CD4-positive, alpha-beta T cell treated with Interleukin-17A for 4 hours (primary cell): ENCODE data around the gene CHST11.
A peak's percentile ranks its signal among the peaks of the same experiment; 100 is the strongest.
"Not testable (repeated sequence)": the region's sequence is repeated elsewhere in the genome, so short reads cannot be mapped to it uniquely, and the experiment has no call there.

Source experiments
- DNase-seq: peaks from one replicate; pipeline ENCODE4 v3.0.0-alpha.2; 2020; ENCODE audit warnings: mixed read lengths

The CHST11 gene

DNA sequence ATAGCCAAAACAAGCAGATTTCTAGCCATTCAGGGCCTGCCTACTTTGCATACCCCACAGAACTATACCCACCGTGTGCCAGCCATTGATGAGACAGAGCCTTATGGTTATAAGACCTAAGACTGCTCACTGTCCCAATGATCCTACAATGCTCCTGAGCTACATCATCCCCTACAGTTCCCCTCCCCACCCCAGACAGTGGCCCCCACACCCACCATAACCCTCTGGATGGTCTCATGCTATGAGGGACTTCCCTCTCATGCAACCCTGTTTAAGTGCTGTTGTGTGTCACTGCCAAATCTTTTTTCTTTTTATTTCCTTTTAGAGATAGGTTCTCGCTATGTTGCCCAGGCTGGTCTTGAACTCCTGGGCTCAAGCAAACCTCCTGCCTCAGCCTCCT is 75.9 kb downstream of the CHST11 start:
- no peak for DNase-seq

DNA sequence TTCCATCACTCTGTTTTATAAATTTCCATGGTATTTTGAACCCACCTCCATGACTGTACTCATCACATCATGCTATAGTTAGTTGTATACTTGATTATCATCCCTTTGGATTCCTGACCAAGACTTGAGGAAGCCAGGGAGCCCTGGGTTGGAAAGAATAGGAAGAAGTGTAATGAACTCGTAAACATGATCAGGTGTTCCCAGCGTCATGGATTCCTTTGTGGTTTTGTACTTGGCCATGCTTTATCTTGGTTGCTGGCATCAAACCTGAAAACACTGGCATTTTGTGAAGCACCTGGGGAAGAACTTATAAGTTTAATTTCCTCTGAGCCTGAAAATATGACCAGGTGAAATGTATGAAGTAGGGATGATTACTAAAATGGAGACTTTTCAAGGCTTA is 76.4 kb downstream of the CHST11 start:
- DNase-seq, result no peak

GRCh38 chr12:104534162-104534856 is 77.6 kb downstream of the CHST11 start:
- no peak for DNase-seq

GRCh38 chr12:104534857-104535248 is 78.1 kb downstream of the CHST11 start:
- no peak for DNase-seq

GRCh38 chr12:104535369-104535768 is 78.6 kb downstream of the CHST11 start:
- no peak for DNase-seq

DNA sequence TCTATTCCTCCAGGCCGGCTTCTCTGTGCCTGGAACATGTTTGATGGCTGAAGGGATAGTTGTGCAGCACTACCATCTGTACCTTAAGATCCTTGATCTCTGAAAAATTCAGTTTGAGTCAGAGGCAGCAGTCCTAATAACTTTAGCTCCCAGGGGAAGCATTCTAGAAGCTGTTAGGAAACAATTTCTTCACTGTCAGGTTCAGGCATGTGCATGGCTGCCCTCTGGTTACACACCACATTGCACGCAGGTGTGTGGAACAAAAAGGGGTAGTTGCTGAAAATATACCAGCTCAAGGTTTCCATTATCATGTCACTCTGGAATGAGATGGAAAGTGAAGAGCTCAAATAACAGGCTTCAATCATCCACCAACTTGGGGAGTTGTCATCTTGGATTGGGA is 80.1 kb downstream of the CHST11 start:
- DNase-seq, result no peak

DNA sequence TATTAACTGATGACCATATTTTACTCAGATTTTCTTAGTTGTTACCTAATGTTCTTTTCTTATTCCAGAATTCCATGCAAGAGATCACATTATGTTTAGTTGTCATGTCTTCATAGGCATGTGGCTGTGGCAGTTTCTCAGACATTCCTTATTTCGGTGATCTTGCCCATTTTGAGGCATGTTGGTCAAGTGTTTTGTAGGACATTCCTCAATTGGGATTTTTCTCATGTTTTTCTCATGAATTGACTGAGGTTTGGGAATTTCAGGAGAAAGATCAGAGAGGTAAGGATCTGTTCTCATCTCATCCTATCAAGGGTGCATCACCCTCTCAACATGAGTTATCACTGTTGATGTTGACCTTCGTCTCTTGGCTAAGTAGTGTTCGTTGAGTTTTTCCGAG is 81.3 kb downstream of the CHST11 start:
- no peak for DNase-seq

DNA sequence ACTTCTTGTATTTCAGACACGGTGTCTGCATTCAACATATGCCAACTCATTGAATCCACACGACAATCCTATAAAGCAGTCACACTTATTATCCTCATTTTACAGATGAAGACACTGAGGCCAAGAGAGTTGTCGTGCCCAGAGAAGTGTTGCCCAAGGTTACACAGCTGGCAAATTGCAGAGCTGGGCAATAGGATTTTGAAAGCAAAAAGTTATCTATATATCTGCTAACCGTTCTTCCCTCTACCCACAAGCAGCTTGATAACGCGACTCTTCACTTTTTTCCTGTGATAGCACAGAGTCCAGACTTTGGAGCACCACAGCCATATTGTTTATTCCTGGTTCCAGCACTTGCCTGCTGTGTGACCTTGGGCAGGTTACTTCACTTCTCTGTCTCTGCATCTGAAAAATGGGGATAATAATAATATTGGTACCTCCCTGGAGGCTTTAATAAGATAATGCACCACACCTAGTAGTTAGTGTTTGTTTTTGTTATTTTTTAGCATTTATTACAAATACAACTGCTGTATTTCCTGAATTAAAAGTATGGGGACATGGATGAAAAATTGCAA is 82.2 kb downstream of the CHST11 start:
- no peak for DNase-seq

GRCh38 chr12:104544836-104545235 is 88.1 kb downstream of the CHST11 start:
- no peak for DNase-seq

DNA sequence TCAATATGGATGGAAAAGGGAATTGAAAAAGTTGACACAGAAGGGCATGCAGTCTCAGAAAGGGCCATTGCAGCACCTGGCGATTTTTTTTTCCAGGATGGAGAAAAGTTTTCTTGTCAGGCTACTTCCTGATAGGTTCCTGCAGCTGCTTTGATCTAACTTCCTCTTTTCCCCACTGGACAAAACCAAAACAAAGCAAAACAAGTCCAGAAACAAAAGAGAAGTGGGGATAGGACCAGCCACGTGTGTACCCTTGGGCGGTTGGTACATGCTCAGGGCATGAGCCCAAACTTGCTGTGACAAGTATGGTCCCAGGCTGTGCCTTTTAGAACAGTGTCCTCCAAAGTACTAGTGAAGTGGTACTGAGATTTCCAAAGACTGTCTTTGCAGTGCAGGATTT is 89.8 kb downstream of the CHST11 start:
- DNase-seq, result no peak

GRCh38 chr12:104547235-104547634 is 90.5 kb downstream of the CHST11 start:
- DNase-seq, result no peak

DNA sequence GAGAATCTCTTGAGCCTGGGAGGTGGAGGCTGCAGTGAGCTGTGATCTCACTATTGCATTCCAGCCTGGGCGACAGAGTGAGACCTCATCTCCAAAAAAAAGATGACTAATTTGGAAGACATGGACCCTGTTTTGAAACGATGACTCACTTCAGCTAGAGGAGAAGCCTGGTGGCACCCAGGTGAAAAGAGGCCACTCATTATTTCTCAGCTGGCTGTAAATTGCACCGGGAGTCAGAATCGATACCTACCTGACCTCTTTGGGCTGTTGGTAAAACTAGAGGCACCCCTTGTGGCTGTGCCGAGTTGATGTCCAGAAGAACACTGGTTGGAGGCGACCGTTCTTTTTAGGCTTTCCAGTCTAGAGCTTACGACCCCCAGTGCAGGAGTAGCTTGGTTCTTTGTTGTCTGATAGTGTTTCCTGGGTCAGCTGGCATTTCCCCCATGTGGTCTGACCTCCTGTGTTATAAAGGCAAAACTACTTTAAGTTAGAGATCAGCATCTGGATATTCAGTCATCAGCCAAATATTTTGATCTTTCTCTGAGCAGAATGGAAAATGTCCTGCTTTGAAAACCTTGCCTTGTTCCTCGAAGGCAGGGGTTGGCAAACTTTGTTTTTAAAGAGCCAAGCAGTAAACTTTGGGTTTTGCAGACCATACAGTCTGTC is 93.2 kb downstream of the CHST11 start:
- no peak for DNase-seq

GRCh38 chr12:104551313-104551931 is 94.7 kb downstream of the CHST11 start:
- DNase-seq, result no peak

DNA sequence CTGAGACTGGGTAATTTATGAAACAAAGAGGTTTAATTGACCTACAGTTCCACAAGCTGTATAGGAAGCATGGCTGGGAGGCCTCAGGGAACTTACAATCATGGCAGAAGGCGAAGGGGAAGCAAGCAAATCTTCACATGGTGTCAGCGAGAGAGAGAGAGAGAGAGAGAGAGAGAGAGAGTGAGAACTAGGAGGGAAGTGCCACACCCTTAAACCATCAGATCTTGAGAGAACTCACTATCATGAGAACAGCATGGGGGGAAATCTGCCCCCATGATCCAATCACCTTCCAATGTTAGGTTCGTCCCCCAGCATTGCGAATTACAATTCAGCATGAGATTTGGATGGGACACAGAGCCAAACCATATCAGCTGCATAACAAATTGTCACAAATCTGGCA is 96.7 kb downstream of the CHST11 start:
- no peak for DNase-seq

DNA sequence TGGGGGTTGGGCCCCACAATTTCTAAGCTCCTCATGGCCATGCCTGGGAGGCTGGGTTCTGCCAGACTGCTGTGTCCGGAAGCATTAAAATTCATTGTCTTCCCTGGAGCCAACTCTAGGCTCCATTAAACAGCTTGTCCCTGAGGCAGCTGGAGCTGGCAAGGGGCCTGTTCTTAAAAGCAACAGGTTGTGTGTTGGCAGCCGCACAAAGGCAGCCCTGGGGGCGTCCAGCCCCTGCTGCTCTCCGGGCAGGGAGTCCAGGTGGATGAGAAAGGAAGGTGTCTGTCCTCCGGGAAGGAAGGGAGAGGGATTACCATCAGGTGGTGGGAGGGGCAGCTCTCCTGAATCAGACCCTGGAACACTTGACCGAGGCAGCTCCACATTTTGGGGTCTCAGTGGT is 98.9 kb downstream of the CHST11 start:
- no peak for DNase-seq

DNA sequence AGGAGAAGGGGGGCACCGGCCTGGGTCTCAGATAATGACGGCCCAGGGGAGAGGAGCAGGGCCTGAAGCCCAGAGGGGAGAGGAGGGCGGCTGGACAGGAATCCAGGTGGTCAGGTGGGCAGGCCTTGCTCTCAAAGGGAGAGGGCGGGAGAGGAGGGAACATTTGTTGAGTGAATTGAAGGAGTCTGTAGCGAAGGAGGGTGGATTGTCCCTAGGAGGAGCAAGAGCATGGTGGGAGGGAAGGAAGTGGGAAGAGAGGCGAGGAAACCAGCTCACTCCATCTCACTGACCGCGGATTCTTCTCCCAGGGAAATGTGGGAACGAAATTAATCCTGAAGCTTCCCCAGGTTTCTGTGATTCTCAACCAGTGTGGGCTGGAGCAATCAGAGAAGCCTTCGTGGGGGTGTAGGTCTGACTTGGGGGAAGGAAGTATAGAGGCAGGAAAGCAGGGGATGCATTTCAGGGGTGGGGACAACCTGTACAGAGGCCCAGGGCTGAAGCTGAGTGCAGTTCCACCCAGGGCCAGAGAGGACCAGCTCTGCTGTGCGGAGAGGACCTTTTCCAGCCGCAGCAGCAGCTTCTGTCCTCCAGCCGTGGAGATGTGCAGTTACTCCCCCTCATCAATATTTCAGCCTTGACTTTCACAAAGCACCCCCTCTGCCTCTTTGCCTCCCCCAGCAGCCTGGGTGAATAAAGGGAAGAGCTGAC is 100.9 kb downstream of the CHST11 start:
- DNase-seq, result no peak

DNA sequence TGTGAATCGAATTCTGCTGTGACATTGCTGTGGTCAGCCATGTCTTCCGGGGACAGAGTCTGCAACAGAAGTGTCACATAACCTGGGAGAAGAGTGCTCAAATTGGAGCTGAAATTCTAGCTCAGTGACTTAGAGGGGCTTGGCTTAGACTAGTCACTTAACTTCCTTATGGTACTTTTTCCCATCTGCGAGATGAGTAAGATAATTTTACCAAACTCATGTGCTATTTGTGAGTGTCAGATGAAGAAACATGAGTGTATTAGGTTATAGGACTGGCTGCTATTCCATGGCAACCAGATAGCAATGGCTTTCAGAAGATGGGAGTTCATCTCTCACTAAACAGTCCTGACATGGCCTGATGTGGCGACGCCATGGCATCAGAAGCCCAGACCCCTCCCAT is 104.1 kb downstream of the CHST11 start:
- no peak for DNase-seq

DNA sequence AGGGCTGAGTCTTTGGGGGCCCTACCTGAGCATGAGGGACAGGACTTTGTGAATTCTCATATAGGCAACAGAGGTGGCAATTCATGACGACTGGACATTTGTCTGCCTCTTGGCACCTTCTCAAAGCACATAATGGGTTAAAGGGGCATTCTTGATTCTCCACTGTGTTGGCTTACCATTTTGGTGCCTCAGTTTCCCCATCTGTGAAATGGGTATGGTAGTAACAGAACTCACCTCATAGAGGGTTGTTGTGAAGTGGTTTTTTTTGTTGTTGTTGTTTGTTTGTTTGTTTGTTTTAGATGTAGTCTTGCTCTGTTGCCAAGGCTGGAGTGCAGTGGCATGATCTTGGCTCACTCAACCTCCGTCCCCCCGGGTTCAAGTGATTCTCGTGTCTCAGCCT is 106.0 kb downstream of the CHST11 start:
- DNase-seq, result no peak

GRCh38 chr12:104564662-104565061 is 107.9 kb downstream of the CHST11 start:
- DNase-seq, result not testable (repeated sequence)

- DNase-seq, result no peak
Observed at GRCh38 chr12:104565606-104566243, 109.0 kb downstream of the CHST11 start.

DNA sequence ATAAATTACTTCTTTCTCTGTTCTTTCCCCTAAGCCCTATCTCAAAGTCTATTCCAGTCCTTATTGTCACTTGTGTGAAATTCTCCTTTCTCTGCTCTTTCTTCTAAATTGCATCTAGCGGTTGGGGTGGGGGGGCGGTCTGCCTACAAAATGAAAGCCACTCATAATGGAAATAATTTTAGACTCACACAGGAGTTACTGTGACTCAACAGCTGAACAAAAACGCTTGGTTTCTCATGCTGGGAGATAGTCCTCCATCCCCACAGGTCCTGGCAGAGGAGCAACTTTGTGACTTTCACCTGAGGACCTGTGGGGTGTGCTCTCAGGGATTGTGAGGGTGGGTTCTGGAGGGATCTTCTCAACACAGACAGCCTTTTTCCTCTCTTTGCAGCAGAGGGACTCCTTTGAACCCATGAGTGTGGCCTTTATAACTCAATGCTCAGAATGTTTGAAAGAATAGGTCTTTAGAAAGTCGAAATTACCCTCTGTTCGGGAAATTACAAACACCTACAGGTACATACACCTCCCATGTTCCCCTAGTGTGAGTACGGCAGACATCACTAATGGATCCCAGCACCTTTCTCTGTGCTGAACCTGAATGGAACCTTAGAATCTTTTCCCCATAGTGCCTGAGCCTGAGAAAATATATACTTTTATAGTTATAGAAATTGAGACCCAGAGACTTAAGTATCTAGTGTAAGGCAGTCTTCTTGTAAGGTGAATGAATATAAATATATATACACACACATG is 109.7 kb downstream of the CHST11 start:
- DNase-seq, result no peak

- DNase-seq, result peak; percentile 15
Observed at GRCh38 chr12:104567832-104568486, 111.2 kb downstream of the CHST11 start.
